GM12873 (cell line): ENCODE measurements around the gene NPW.

Experiments used
- CTCF ChIP-seq: IDR thresholded peaks from 2 replicates; pipeline ENCODE4 v1.5.1; 2012; ENCODE audit warnings: low read depth, mild to moderate bottlenecking, moderate library complexity, low read length, control low read depth; ENCODE audit not compliant: insufficient read depth; ENCODE audit errors: missing control alignments

Gene NPW

GRCh38 chr16:2054543-2055245 is 35.1 kb downstream of the NPW start:
- no peak for TF ChIP-seq CTCF

- peak; percentile 15 for TF ChIP-seq CTCF
Observed at GRCh38 chr16:2056077-2056476, 36.5 kb downstream of the NPW start.

- peak; percentile 31 for TF ChIP-seq CTCF
Observed at GRCh38 chr16:2056681-2057407, 37.3 kb downstream of the NPW start.

GRCh38 chr16:2057438-2057837 is 37.9 kb downstream of the NPW start:
- TF ChIP-seq CTCF, result no peak

GRCh38 chr16:2058420-2058819 is 38.8 kb downstream of the NPW start:
- TF ChIP-seq CTCF, result no peak

GRCh38 chr16:2058872-2059271 is 39.3 kb downstream of the NPW start:
- no peak for TF ChIP-seq CTCF

- TF ChIP-seq CTCF, result no peak
Observed at GRCh38 chr16:2060346-2060745, 40.8 kb downstream of the NPW start.
